ENCODE data around the gene NDRG2. TPM values are rescaled to one million over a fixed set of nuclear protein-coding genes. Genes with fewer than 3 reads are reported as not detected.

Gene NDRG2
- total RNA-seq, 1 experiment from 2014 or later: 0.82 TPM

- H3K4me1 Mint-ChIP-seq (ENCODE audit: insufficient read depth, unreplicated experiment): peaks cover 26% of the 10 kb centered on the region
- ChIA-PET POLR2A (interaction anchor here (0.5 to 3.7 kb wide), 11 partner anchors 12 to 487 kb away, joined by 3 to 38 read pairs (median 5); partner anchors contain the start of genes METTL17 and RNASE8), CTCF (interaction anchor here (0.6 to 6.3 kb wide), 23 partner anchors 9 to 408 kb away, joined by 3 to 82 read pairs (median 4); no protein-coding TSS in a partner anchor)
- intact Hi-C loops (cut with micrococcal nuclease): loop anchor here (1.0 kb wide), 1 partner anchor 21 kb away; no protein-coding TSS in a partner anchor
- TF ChIP-seq, protein P1, sequence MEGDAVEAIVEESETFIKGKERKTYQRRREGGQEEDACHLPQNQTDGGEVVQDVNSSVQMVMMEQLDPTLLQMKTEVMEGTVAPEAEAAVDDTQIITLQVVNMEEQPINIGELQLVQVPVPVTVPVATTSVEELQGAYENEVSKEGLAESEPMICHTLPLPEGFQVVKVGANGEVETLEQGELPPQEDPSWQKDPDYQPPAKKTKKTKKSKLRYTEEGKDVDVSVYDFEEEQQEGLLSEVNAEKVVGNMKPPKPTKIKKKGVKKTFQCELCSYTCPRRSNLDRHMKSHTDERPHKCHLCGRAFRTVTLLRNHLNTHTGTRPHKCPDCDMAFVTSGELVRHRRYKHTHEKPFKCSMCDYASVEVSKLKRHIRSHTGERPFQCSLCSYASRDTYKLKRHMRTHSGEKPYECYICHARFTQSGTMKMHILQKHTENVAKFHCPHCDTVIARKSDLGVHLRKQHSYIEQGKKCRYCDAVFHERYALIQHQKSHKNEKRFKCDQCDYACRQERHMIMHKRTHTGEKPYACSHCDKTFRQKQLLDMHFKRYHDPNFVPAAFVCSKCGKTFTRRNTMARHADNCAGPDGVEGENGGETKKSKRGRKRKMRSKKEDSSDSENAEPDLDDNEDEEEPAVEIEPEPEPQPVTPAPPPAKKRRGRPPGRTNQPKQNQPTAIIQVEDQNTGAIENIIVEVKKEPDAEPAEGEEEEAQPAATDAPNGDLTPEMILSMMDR (IDR thresholded peaks at IDR 0.05; ENCODE audit: unreplicated experiment): no peak
- peaks cover 12% of the 10 kb centered on the region for H3K36me3 Mint-ChIP-seq (ENCODE audit: insufficient read depth, unreplicated experiment)
- DNase-seq (ENCODE audit: unreplicated experiment): peak; percentile 64
- peak overlapping the region; percentile 54 for H3K27ac Mint-ChIP-seq (ENCODE audit: low read depth, unreplicated experiment)
- H3K27me3 Mint-ChIP-seq (ENCODE audit: insufficient read depth, unreplicated experiment): no peaks in the 10 kb centered on the region
- BruUV-seq (replicated peaks): no TSS peak
- no peaks in the 10 kb centered on the region for H3K9me3 Mint-ChIP-seq (ENCODE audit: unreplicated experiment)
- peak overlapping the region; percentile 83 for H3K4me3 Mint-ChIP-seq (ENCODE audit: unreplicated experiment)
Observed at GRCh38 chr14:21071225-21072030, 46.6 kb upstream of the NDRG2 start.

- TF ChIP-seq, protein P1 (IDR thresholded peaks at IDR 0.05; ENCODE audit: unreplicated experiment): no peak
- no peaks in the 10 kb centered on the region for H3K9me3 Mint-ChIP-seq (ENCODE audit: unreplicated experiment)
- CTCF ChIA-PET: interaction anchor here (0.6 to 6.3 kb wide), 24 partner anchors 8 to 407 kb away, joined by 3 to 82 read pairs (median 4); no protein-coding TSS in a partner anchor
- H3K27ac Mint-ChIP-seq (ENCODE audit: low read depth, unreplicated experiment): peak overlapping the region; percentile 54
- H3K4me3 Mint-ChIP-seq (ENCODE audit: unreplicated experiment): peak overlapping the region; percentile 83
- no TSS peak for BruUV-seq (replicated peaks)
- peaks cover 26% of the 10 kb centered on the region for H3K4me1 Mint-ChIP-seq (ENCODE audit: insufficient read depth, unreplicated experiment)
- peaks cover 12% of the 10 kb centered on the region for H3K36me3 Mint-ChIP-seq (ENCODE audit: insufficient read depth, unreplicated experiment)
- intact Hi-C loops (cut with micrococcal nuclease): loop anchor here (1.0 kb wide), 1 partner anchor 22 kb away; no protein-coding TSS in a partner anchor
- H3K27me3 Mint-ChIP-seq (ENCODE audit: insufficient read depth, unreplicated experiment): peaks cover 3% of the 10 kb centered on the region
- DNase-seq (ENCODE audit: unreplicated experiment): peak; percentile 23
- POLR2A ChIA-PET: interaction anchor here (0.5 to 3.7 kb wide), 11 partner anchors 14 to 1860 kb away, joined by 3 to 38 read pairs (median 4); partner anchors contain the start of genes METTL17 and RNASE8
Observed at GRCh38 chr14:21070610-21071224, 45.9 kb upstream of the NDRG2 start.

GRCh38 chr14:21070083-21070609 lies 45.3 kb upstream of the NDRG2 start, which contains the start of gene ARHGEF40:
TSS of gene ARHGEF40 (plus strand) at chr14:21070304. CDS start at chr14:21070397, 93 bp downstream.
- DNase-seq (ENCODE audit: unreplicated experiment): peak; percentile 42
- intact Hi-C loops (cut with micrococcal nuclease): no loop called here
- Mint-ChIP-seq H3K36me3 (ENCODE audit: insufficient read depth, unreplicated experiment) (peaks cover 12% of the 10 kb centered on the region), H3K4me1 (ENCODE audit: insufficient read depth, unreplicated experiment) (peaks cover 26% of the 10 kb centered on the region), H3K9me3 (ENCODE audit: unreplicated experiment) (no peaks in the 10 kb centered on the region), H3K27ac (ENCODE audit: low read depth, unreplicated experiment) (peak within 1 kb of the TSS; percentile 54), H3K27me3 (ENCODE audit: insufficient read depth, unreplicated experiment) (peaks cover 9% of the 10 kb centered on the region), H3K4me3 (ENCODE audit: unreplicated experiment) (peak within 1 kb of the TSS; percentile 83)
- CTCF ChIA-PET: interaction anchor here (0.7 to 6.3 kb wide), 18 partner anchors 8 to 122 kb away, joined by 3 to 82 read pairs (median 6); no protein-coding TSS in a partner anchor
- no TSS peak for BruUV-seq (replicated peaks)
- TF ChIP-seq, protein P1 (IDR thresholded peaks at IDR 0.05; ENCODE audit: unreplicated experiment): no peak
- POLR2A ChIA-PET: interaction anchor here (0.5 to 3.7 kb wide), 10 partner anchors 13 to 1861 kb away, joined by 3 to 38 read pairs (median 4); partner anchors contain the start of gene RNASE8

All from MCF 10A (cell line).